HuH-7.5 (cell line): ENCODE data around the gene ZNF579.

ENCODE experiments used
- DNase-seq: peaks from one replicate; pipeline ENCODE4 v3.0.0; 2011; ENCODE audit warnings: low spot score

The ZNF579 gene

DNA sequence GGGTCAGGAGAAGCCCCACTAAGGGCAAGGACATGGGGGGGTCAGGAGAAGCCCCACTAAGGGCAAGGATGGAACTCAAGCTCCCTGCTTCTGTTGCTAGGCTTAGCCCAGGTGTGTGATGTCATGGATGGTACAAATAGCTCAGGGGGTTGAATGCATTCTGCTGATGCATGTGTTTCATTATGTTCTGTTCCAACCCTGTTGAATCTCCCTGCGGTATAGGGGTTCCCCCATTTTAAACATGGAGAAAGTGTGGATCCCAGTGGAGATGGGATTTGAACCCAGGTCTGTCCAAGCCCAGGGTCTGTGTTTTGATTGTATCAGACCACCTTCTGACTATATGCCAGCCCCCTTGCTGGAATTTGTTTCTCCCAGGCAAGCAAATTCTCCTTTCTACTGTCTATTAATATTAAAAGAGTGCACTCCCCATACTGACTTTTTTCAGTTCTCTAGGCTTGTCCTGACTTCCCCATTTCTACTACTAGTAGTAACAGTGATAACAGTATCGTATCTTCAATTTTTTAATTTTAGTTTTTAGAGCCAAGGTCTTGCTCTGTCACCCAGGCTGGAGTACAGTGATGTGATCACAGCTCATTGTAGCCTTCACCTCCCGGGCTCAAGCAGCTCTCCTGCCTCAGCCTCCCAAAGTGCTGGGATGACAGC is 31.5 kb upstream of the ZNF579 start:
- DNase-seq, result no peak

DNA sequence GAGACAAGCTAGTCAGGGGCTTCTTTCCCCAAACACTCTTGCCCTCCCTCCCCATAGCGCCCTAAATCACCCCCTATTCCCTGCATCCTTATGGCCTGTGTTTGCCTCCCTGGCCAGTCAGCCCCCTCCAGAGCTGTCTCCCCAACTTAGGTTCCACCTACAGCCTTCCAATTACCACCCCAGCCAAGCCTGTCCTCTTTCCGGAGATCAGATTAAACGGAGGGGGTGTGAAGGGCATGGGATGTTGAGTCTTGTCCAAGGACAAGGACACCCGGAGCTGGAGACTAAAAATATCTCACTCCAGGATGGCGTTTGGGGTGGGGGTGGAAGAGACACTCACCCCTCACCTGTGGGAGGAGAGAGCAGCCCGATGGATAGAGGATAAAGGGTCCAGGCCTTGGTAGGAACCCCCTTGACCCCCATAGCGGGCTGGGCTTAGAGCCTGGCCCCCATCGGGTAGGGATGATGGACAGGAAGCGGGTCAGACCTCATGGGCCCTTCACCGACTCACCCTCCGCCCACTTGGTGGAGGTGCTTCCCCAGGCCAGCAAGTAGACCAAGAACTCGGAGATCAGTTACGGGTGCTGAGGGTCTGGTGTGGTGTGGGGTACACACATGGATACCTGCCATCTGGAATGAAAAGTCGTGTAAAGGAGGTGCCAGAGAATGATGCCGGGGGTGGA is 30.8 kb upstream of the ZNF579 start:
- DNase-seq, result no peak

DNA sequence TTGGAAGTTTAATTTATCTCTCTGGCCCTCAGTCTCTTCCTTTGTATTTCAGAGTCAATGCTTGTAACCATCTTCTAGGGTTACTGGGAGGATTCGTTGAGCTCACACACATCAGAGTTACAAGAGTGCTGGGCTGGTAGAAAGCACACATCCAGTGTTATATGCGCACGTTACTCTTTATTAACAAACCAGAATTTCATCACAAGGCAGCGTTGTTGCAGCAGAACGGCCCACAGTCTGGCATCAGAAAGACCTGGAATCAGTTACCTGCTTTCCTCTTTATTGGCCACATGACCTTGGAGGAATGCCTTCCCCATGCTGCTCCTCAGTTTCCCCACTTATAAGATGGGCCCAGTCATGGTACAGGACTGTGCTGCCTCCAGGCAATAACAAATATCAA is 28.7 kb upstream of the ZNF579 start:
- DNase-seq, result no peak

DNA sequence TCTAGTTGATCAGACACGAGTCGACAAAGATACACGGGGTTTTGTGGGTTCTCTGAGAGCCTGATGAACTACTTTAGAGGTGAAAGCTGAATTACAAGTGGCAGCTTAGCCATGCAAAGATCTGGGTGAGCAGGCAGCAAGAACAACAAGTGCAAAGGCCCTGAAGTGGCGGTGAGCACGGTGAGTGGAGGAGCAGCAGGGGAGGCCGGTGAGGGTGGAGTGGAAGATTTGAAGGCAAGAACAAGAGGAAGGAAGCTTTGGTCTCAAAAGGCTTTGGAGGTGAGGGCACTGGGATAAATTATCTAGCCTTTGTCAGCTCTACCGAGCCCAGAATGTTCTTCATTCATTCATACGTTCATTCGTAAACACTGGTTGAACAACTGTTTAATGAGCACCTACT is 26.2 kb upstream of the ZNF579 start:
- DNase-seq, result no peak

DNA sequence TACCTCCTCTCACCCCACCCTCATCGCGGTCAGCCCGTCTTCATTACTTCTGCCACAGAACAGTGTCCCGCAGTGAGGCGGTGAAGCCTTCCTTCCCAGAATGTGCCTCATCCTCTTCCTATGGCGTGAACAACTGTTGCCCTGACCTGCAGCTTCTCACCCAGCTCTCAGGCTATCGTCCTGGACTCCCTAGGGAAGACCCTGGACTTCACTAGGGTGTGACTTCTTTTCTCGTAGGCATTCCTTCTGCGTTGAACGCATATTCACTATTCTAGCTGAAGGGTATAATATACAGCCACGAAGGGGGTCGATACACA is 25.8 kb upstream of the ZNF579 start:
- DNase-seq, result no peak

GRCh38 chr19:55605637-55606470 is 25.2 kb upstream of the ZNF579 start, which contains the start of gene ZNF865:
ZNF865 (plus strand) TSS chr19:55605647; CDS start chr19:55613619, 7,972 bp downstream.
- DNase-seq, result peak; percentile 93

DNA sequence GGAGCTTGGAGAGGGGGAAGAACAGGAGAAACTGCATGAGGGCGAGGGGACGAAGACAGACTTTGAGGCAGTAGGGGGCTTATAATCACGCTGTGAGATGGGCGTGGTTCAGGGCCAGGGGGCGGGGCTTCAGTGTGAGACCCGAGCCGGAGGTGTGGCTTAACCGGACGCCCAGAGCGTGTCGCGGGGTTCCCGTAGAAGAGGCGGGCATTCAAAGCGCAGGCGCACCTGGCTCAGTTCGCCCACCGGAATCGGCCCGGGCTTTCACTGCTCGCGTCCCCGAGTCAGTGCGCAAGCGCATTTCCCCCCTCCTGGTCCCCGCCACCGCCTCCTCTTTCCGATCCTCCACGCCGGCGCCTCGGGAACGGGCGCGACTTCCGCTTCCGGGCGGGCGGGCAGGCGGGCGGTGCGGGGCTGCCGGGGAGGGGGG is 24.6 kb upstream of the ZNF579 start:
- DNase-seq, result peak; percentile 98

DNA sequence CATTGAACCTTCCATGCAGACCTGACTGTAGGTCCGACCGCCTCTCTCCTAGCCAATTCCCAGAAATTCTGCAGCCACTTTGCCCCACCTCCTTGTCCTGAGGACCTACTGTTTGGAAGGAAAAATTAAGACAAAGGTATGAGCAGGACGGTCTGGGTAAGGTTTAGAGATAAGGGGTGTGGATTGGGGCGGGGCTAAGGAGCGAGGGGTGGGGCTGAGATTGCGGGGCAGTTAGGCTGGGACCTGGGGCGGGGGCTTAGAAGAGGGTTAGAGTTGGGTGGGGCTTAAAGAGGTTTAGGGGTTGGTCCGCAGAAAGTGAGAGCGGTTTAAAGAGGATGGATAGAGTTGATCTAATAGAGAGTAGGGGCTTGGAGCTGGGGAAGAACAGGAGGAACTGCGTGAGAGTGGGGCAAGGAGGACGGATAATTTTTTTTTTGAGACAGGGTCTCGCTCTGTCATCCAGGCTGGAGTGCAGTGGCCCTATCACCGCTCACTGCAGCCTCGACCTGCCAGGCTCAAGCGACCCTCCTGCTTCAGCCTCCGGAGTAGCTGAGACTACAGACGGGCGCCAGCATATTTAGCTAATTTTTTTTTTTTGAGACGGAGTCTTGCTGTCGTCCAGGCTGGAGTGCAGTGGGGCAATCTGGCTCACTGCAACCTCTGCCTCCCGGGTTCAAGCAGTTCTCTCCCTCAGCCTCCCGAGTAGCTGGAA is 23.1 kb upstream of the ZNF579 start:
- no peak for DNase-seq

DNA sequence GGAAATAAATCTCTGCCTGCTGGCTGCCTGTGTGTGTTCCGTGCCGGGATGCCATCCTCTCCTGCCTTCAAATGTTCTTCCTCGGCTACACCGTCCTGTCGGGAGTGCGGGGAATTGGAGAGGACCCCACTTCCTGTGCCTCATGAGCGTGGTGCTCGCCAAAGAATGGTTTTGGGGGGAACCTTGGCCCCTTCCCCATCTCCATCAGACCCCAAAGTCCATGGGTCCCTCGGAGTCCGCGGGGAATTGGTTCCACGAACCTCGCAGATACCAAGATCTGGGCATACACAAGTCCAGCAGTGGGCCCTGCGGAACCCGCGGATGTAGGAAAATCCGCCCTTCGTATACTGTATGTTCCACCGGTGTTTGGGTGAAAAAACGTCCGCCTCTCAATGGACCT is 22.5 kb upstream of the ZNF579 start:
- no peak for DNase-seq

- no peak for DNase-seq
Measured at GRCh38 chr19:55602104-55603001, 21.7 kb upstream of the ZNF579 start.

DNA sequence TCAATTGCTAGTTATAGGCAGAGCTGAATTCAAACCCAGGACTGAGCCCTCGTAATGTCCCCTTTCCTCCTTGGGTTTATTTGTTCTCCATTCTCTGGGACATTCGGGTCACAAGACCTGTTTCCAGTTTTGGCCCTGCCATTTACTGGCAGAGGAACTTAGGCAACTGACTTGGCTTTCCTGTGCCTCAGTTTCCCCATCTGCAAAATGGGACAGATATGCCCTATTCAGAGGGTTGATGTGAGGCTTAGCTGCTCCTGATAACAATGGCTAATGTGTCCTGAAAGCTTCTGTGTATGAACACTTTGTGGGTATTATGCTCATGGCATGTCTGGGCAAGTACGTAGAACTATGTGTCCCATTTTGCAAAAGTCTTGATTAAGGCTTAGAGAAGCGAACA is 20.4 kb upstream of the ZNF579 start:
- DNase-seq, result no peak

DNA sequence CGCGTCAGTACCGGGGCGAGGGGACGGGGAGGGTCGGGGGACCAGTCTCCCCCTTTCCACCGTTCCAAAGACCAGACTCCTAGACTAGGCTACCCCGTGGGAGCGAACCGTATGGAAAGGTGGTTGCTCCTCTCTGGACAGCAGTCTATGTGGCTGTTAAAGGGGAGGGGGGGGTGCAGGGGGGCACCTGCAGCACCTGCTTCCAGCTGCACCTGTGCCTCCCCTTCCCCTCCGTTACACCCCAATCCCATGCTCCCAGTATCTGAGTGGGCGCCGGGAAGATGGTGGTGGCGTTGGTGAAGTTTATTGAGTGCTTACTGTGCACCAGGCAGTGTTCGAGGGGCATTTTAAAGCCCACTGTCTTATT is 20.0 kb upstream of the ZNF579 start:
- DNase-seq, result no peak

- DNase-seq, result peak; percentile 95
Measured at GRCh38 chr19:55599842-55600661, 19.4 kb upstream of the ZNF579 start, which contains the start of gene ZNF524. ZNF524 (plus strand) TSS chr19:55600288; CDS start chr19:55602113, 1,825 bp downstream.

DNA sequence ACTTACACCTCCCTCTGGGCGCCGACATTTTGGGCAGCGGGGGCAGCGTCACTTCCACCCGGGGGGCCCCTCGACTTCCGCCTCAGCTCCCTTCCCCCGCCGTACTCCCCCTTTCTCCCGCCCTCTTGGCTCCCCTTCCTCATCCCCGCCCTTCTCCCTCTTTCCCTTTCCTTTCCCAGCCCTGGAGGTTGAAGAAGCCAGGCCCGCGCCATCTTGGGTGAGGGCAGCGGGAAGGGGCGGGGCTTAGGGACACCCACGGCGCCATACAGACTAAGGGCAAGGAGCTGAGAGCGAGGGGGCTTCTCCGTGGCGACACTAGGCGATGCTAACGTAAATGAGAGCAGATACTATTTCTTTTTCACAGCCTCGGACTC is 18.8 kb upstream of the ZNF579 start, which contains the start of gene FIZ1:
FIZ1 (minus strand) TSS at position 50 of the 374 bp plus-strand sequence. CDS start 1,652 bp downstream, outside the sequence.
- peak; percentile 98 for DNase-seq

DNA sequence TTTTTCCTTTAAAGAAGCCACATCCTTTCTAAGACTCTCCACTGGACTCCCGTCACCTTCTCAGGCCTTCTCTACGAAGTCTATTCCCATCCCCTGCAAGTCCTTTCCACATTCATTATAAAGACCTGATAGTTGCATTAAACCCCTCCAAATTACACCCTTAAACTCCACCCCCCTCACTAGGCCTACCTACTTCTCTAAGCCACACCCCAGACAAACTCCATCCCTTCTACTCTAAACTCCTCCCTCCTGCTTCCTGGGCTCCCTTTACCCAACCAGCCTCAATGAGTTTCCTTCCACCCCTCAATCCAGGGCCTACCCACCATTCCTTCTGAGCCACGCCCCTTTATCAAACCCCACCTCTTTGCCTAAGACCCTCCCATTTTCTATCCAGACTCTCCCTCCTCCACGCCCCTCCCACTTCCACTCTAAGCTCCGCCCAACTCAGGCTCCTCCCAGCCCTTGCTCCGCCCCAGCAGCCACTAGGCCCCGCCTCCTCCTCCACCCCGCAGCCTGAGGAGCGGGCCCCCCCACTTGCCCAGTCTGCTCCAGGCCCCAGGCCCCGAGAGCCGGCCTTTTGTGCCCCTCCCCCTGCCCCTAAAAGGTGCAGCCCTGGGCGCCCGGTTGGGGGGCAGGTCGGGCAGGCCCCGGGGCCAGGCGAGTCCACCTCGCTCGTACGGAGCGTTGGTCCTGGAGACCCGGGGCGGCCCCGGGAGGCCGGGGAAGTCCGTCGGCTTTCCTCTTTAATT is 18.2 kb upstream of the ZNF579 start:
- peak; percentile 95 for DNase-seq

DNA sequence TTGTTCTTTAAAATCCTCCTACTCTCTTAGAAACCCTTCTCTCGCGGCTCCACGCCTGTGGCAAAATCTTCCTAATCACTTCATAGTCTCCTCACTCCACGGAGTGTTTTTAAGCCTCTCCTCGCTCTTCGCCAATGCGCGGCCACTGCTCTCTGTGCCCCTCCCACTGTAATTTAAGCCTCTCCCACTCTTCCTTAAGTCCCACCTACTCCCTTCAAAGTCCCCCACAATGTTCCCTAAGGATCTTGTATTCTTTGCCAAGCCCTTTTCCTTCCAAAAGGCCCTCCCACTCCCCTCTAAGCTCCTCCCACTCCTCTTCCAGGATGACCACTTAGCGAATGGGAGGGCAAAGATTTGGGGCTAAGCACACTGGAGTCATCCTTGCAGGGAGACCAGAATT is 17.4 kb upstream of the ZNF579 start:
- DNase-seq, result no peak

- no peak for DNase-seq
Measured at GRCh38 chr19:55597501-55597921, 16.9 kb upstream of the ZNF579 start.

DNA sequence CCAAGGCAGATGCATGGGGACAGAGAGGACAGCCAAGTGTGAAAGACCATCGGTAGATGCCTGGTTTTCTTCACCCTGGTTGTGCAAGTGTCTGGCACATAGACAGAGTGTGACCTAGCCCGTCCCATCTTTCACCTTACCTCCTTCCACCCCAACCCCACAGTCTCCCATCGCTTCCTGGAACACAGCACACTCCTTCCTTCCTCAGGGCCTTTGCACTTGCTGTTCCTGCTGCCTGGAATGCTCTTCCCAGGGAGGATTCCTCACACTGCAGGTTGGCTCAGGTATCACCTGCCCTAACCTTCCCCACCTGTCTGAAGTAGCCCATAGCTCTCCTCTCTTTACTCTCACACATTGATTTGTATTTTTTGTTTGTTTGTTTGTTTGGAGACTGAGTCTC is 15.7 kb upstream of the ZNF579 start:
- no peak for DNase-seq

- DNase-seq, result no peak
Measured at GRCh38 chr19:55594996-55595545, 14.4 kb upstream of the ZNF579 start.
